Lung (tissue), 12 donors: ENCODE results near the gene CSF2RB. TPM values are rescaled to one million over a fixed set of nuclear protein-coding genes. Genes with fewer than 3 reads are reported as not detected.
"Not testable (repeated sequence)": the region's sequence is repeated elsewhere in the genome, so short reads cannot be mapped to it uniquely, and the experiment has no call there.

Experiments
- ATAC-seq: fragments of 200-7000 bp; cut with Tn5 transposase; one replicate; pipeline ENCODE4 v1.9.1; 2020; ENCODE audit warnings: moderate number of reproducible peaks; ENCODE audit not compliant: insufficient read depth, low FRiP score
- DNase-seq, 3 donors: peaks; one replicate each; pipeline ENCODE4 v3.0.0-alpha.2; 2013 to 2017
- H3K27ac ChIP-seq, 2 donors: one replicate each; pipeline ENCODE4 v1.5.1; 2013; ENCODE audit warnings: mild to moderate bottlenecking in 2 of 2, moderate library complexity in 2 of 2, control low read depth in 1 of 2, inconsistent platforms in 1 of 2, low read depth in 1 of 2, low read length in 1 of 2
- H3K27me3 ChIP-seq, 3 donors: one replicate each; pipeline ENCODE4 v1.5.1; 2013; ENCODE audit warnings: low read length in 2 of 3; ENCODE audit not compliant: control insufficient read depth in 3 of 3, insufficient read depth in 3 of 3
- H3K36me3 ChIP-seq, 4 donors: one replicate each; pipeline ENCODE4 v1.5.1; 2013; ENCODE audit warnings: low read length in 4 of 4, mild to moderate bottlenecking in 1 of 4, moderate library complexity in 1 of 4; ENCODE audit not compliant: control insufficient read depth in 4 of 4, insufficient read depth in 4 of 4
- H3K4me1 ChIP-seq, 5 donors: one replicate each; pipeline ENCODE4 v1.5.1; 2013; ENCODE audit warnings: low read length in 5 of 5, mild to moderate bottlenecking in 2 of 5, moderate library complexity in 1 of 5; ENCODE audit not compliant: control insufficient read depth in 5 of 5, insufficient read depth in 5 of 5
- H3K4me3 ChIP-seq: one replicate; pipeline ENCODE4 v1.5.1; 2013; ENCODE audit warnings: mild to moderate bottlenecking, control low read depth, moderate library complexity
- H3K9ac ChIP-seq, 2 donors: one replicate each; pipeline ENCODE4 v1.5.1; 2013; ENCODE audit warnings: low read length in 2 of 2, control low read depth in 1 of 2; ENCODE audit not compliant: insufficient read depth in 1 of 2
- H3K9me3 ChIP-seq, 4 donors: one replicate each; pipeline ENCODE4 v1.5.1; 2013; ENCODE audit warnings: low read length in 3 of 4, mild to moderate bottlenecking in 1 of 4, moderate library complexity in 1 of 4; ENCODE audit not compliant: control insufficient read depth in 4 of 4, insufficient read depth in 3 of 4
- CTCF ChIP-seq: IDR thresholded peaks from 2 replicates; pipeline ENCODE4 v1.5.1; 2012; ENCODE audit warnings: mild to moderate bottlenecking; ENCODE audit errors: control extremely low read depth, extremely low read depth
- WGBS, 2 donors: extraction: QIAGEN DNeasy Blood & Tissue Kit; methylation state at CpG; one replicate each; pipeline ENCODE4 v1.1.7; 2013; 5-methylcytosine and 5-hydroxymethylcytosine counted together
- polyA plus RNA-seq, 2 donors: library from polyadenylated mRNA; stranded (reverse); fragments of 200-250 nt; gene quantifications; one replicate each; pipeline ENCODE4 v1.2.1, GENCODE V29; 2013
- total RNA-seq, 2 donors: library from RNA; depleted of rRNA in 1 of 2; stranded (reverse); fragments of >200 nt in 1 of 2; gene quantifications; one replicate each; pipeline ENCODE4 v1.2.1, GENCODE V29; 2014 to 2021
- donor health status: control.
- donor health status: control.
- donor health status: Bipolar disorder and iron deficiency.
- donor health status: healthy.
- donor health status: DM: yes; HTN: yes; CAD: no.

The CSF2RB gene
- total and polyA plus RNA-seq, 4 donors, result 6.6 to 72.8 (median 20.6) TPM

GRCh38 chr22:36986242-36986821 is 72.9 kb downstream of the CSF2RB start:
- no peak overlapping the region for H3K9ac ChIP-seq
- H3K27me3 ChIP-seq, result no peaks in the 10 kb centered on the region
- ATAC-seq, result no peak
- peaks cover 0 to 2% (median 0%) of the 10 kb centered on the region in 5 donors for H3K4me1 ChIP-seq
- no peak for DNase-seq
- WGBS, 2 donors, result 55 to 56% methylated on average over 8 of the region's 8 CpGs
- no peak overlapping the region for H3K27ac ChIP-seq
- no peaks in the 10 kb centered on the region for H3K36me3 ChIP-seq
- TF ChIP-seq CTCF, result peak; percentile 18
- H3K9me3 ChIP-seq, result peaks cover 0 to 11% (median 10%) of the 10 kb centered on the region in 4 donors
- H3K4me3 ChIP-seq, result no peak overlapping the region

- no peak overlapping the region for H3K4me3 ChIP-seq
- peaks cover 0 to 11% (median 10%) of the 10 kb centered on the region in 4 donors for H3K9me3 ChIP-seq
- no peak for DNase-seq
- WGBS, 2 donors, result 77 to 79% methylated on average over 12 of the region's 12 CpGs
- no peak overlapping the region for H3K27ac ChIP-seq
- no peak for ATAC-seq
- no peaks in the 10 kb centered on the region for H3K27me3 ChIP-seq
- TF ChIP-seq CTCF, result no peak
- peaks cover 0 to 2% (median 0%) of the 10 kb centered on the region in 5 donors for H3K4me1 ChIP-seq
- no peak overlapping the region for H3K9ac ChIP-seq
- H3K36me3 ChIP-seq, result no peaks in the 10 kb centered on the region
Measured at GRCh38 chr22:36988075-36988832, 74.8 kb downstream of the CSF2RB start.

GRCh38 chr22:36989012-36989411 is 75.6 kb downstream of the CSF2RB start:
- not testable (repeated sequence) for H3K4me3 ChIP-seq, H3K36me3 ChIP-seq, H3K27me3 ChIP-seq, DNase-seq, H3K4me1 ChIP-seq, ATAC-seq, H3K9ac ChIP-seq, H3K27ac ChIP-seq
- WGBS, 2 donors, result 93 to 97% methylated on average over 4 of the region's 4 CpGs
- peaks cover 0 to 11% (median 10%) of the 10 kb centered on the region in 4 donors for H3K9me3 ChIP-seq

Other genes starting within 250 kb of the CSF2RB start
- gene CACNG2, start 209.9 kb upstream of the CSF2RB start, total RNA-seq, result not detected
- gene CACNG2, start 209.9 kb upstream of the CSF2RB start, polyA plus RNA-seq, result not detected
- 10 to 100 TPM; 18.9 to 51.1 TPM for gene IFT27, start 137.5 kb upstream of the CSF2RB start, total RNA-seq
- gene IFT27, start 137.5 kb upstream of the CSF2RB start, polyA plus RNA-seq, result 10 to 100 TPM; 20.3 to 32.6 TPM
- 1 to 10 TPM in 1 of 2 donors, not detected in 1; 2.4 TPM for gene PVALB, start 96.6 kb upstream of the CSF2RB start, total RNA-seq
- 1 to 10 TPM in 1 of 2 donors, under 1 TPM in 1; 0.73 to 3.0 TPM for gene PVALB, start 96.6 kb upstream of the CSF2RB start, polyA plus RNA-seq
- 10 to 100 TPM; 14.1 to 41.5 TPM for gene NCF4, start 52.6 kb upstream of the CSF2RB start, total RNA-seq
- gene NCF4, start 52.6 kb upstream of the CSF2RB start, polyA plus RNA-seq, result 100 to 1,000 TPM in 1 of 2 donors, 10 to 100 TPM in 1; 38.5 to 113 TPM
- gene TST, start 105.8 kb downstream of the CSF2RB start, total RNA-seq, result 10 to 100 TPM; 30.2 to 63.7 TPM
- 100 to 1,000 TPM in 1 of 2 donors, 10 to 100 TPM in 1; 49.8 to 107 TPM for gene TST, start 105.8 kb downstream of the CSF2RB start, polyA plus RNA-seq
- 10 to 100 TPM; 59.2 to 72.6 TPM for gene MPST, start 106.1 kb downstream of the CSF2RB start, total RNA-seq
- 100 to 1,000 TPM in 1 of 2 donors, 10 to 100 TPM in 1; 70.7 to 247 TPM for gene MPST, start 106.1 kb downstream of the CSF2RB start, polyA plus RNA-seq
- gene KCTD17, start 138.1 kb downstream of the CSF2RB start, total RNA-seq, result 10 to 100 TPM in 1 of 2 donors, 1 to 10 TPM in 1; 9.7 to 26.0 TPM
- gene KCTD17, start 138.1 kb downstream of the CSF2RB start, polyA plus RNA-seq, result 10 to 100 TPM; 15.1 to 21.6 TPM
- gene TMPRSS6, start 196.1 kb downstream of the CSF2RB start, total RNA-seq, result under 1 TPM; 0.09 to 0.57 TPM
- gene TMPRSS6, start 196.1 kb downstream of the CSF2RB start, polyA plus RNA-seq, result 1 to 10 TPM in 1 of 2 donors, under 1 TPM in 1; 0.81 to 1.0 TPM
- gene IL2RB, start 236.3 kb downstream of the CSF2RB start, total RNA-seq, result 1 to 10 TPM; 3.8 to 5.9 TPM
- gene IL2RB, start 236.3 kb downstream of the CSF2RB start, polyA plus RNA-seq, result 1 to 10 TPM; 1.0 to 4.1 TPM